ENCODE results near the gene PITPNM1.

DNA sequence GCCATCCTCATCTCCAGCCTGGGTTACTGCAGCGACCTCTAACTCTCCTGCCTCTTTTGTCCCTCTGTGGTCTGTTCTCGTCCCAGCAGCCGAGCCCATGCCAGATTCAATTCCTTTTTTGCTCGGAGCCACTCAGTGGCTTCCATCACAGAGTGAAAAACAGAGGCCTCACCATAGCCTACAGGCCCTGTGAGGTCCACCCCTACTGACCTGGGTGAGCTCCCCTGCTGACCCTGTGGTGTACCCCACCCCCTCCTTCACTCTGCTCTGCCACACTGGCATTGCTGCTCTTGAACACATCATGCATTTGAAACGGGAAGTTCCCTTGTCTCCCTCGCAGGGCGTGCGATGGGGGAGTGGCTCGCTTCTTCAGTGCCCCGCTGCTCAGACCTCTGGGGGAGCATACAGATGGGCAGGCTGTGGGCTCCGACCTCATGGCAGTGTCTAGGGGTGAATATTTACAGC, 20.3 kb downstream of the PITPNM1 start:
- TF ChIP-seq, protein P1, sequence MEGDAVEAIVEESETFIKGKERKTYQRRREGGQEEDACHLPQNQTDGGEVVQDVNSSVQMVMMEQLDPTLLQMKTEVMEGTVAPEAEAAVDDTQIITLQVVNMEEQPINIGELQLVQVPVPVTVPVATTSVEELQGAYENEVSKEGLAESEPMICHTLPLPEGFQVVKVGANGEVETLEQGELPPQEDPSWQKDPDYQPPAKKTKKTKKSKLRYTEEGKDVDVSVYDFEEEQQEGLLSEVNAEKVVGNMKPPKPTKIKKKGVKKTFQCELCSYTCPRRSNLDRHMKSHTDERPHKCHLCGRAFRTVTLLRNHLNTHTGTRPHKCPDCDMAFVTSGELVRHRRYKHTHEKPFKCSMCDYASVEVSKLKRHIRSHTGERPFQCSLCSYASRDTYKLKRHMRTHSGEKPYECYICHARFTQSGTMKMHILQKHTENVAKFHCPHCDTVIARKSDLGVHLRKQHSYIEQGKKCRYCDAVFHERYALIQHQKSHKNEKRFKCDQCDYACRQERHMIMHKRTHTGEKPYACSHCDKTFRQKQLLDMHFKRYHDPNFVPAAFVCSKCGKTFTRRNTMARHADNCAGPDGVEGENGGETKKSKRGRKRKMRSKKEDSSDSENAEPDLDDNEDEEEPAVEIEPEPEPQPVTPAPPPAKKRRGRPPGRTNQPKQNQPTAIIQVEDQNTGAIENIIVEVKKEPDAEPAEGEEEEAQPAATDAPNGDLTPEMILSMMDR (IDR thresholded peaks at IDR 0.05 in 4 of 5, conservative IDR thresholded peaks at IDR 0.05 in 1 of 5), result no peak
- TF ChIP-seq POLR2A (IDR thresholded peaks at IDR 0.05), result no peak
